ENCODE results near the gene GATA2.

DNA sequence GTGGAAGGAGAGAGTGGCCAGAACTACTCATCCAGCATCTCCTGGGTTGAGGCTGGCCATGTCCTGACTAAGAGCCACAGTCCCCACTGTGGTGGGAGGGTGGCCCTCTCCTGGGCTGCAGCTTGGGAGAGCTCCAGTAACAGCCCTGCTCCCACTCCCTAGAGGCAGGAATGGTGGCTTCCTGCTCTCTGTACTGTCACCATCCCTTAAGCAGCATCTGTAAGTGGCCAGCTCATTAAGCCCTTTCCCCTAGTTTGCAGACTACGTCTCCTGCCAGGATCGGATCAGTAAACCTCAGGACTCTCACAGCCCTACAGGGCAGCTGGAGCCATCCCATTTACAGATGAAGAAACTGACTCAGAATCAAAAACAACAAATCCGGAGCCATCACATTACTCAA, 56.8 kb downstream of the GATA2 start:
- TF ChIP-seq, protein P1, sequence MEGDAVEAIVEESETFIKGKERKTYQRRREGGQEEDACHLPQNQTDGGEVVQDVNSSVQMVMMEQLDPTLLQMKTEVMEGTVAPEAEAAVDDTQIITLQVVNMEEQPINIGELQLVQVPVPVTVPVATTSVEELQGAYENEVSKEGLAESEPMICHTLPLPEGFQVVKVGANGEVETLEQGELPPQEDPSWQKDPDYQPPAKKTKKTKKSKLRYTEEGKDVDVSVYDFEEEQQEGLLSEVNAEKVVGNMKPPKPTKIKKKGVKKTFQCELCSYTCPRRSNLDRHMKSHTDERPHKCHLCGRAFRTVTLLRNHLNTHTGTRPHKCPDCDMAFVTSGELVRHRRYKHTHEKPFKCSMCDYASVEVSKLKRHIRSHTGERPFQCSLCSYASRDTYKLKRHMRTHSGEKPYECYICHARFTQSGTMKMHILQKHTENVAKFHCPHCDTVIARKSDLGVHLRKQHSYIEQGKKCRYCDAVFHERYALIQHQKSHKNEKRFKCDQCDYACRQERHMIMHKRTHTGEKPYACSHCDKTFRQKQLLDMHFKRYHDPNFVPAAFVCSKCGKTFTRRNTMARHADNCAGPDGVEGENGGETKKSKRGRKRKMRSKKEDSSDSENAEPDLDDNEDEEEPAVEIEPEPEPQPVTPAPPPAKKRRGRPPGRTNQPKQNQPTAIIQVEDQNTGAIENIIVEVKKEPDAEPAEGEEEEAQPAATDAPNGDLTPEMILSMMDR (conservative IDR thresholded peaks at IDR 0.05 in 1 of 2, IDR thresholded peaks at IDR 0.05 in 1 of 2; ENCODE audit: low read depth in 1 of 2, low read length in 2 of 2): no peak
- no peak for TF ChIP-seq EZH2 (IDR thresholded peaks at IDR 0.05; ENCODE audit: low read length, missing control alignments)

All from fibroblast of lung (primary cell).